ENCODE data around the gene MCOLN1.
"Not testable (repeated sequence)": the region's sequence is repeated elsewhere in the genome, so short reads cannot be mapped to it uniquely, and the experiment has no call there.

Gene MCOLN1

DNA sequence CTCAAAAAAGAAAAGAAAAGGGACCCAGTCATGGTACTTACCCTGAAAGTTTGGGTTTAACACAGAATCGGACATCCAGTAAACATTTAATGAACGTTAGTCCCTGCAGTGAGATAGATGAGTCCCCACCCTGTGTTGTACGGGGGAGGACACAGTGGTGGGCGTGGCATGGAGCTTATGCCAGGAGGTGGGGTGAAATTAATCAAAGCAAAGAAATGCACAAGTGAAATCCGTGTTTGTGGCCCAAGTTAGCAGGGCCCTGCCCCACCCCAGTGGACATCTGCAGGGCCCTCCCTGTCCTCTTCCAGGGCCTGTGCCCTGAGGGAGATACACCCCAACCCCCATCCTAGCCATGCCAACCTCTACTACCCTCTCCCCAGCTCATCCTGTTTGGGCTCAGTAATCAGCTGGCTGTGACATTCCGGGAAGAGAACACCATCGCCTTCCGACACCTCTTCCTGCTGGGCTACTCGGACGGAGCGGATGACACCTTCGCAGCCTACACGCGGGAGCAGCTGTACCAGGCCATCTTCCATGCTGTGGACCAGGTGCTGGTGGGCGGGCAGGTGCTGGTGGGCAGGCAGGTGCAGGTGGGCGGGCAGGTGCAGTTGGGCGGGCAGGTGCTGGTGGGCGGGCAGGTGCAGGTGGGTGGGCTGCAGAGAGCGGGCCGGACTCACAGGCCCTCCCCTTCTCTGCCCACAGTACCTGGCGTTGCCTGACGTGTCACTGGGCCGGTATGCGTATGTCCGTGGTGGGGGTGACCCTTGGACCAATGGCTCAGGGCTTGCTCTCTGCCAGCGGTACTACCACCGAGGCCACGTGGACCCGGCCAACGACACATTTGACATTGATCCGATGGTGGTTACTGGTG lies 3.9 kb downstream of the MCOLN1 start:
- DNase-seq (ENCODE audit: low spot score), result no peak

DNA sequence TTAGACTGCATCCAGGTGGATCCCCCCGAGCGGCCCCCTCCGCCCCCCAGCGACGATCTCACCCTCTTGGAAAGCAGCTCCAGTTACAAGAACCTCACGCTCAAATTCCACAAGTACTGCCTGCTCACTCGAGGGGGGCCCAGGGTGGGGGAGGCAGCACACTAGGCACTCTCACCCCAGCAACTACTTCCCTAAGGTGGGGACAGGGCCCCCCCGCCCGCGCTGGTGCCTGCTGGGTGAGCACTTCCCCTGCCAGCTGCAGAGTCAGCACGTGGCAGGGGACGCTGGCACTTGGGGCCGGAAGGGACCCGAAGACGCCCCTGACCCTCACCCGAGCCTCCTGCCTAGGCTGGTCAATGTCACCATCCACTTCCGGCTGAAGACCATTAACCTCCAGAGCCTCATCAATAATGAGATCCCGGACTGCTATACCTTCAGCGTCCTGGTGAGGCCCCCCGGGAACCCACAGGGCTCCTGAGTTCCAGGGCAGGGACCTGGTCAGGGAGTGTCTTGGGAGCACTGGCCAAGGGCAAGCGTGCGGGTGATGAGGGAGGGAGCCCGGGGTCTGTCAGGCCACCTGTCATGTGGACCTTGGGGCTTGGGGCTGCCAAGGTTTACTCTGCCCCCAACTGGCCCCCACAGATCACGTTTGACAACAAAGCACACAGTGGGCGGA lies 5.2 kb downstream of the MCOLN1 start:
- DNase-seq (ENCODE audit: low spot score), result peak; percentile 57

DNA sequence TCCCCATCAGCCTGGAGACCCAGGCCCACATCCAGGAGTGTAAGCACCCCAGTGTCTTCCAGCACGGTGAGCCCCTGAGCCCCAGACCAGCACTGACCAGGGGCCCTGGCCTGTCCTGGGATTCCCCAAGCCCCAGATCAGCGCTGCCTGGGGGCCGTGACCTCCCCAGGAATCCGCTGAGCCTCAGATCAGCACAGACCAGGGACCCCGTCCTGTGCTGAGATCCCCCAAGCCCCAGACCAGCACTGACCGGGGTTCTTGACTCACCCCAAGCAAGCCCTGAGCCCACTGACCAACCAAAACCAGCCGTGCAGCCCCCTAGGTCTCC lies 5.7 kb downstream of the MCOLN1 start:
- DNase-seq (ENCODE audit: low spot score), result no peak

GRCh38 chr19:7528522-7529245 lies 6.3 kb downstream of the MCOLN1 start:
- no peak for DNase-seq (ENCODE audit: low spot score)

DNA sequence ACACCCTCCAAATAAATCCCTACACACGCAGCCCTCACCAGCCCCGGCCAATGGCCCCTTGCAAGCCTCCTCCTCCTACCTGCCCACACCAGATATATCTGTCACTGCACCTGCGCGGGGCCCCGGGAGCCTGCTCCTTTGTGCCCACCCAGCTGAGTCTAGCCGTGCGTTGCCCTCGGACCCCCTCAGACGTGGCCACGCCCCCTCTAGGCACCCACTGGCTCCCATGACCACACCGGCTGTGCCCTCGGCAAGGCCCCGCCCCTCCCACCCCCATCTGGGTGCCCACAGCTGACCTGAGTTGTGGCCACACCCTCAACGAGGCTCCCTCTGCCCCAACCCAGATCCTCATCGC lies 6.8 kb downstream of the MCOLN1 start:
- DNase-seq (ENCODE audit: low spot score), result no peak

GRCh38 chr19:7529610-7530490 lies 7.4 kb downstream of the MCOLN1 start:
- no peak for DNase-seq (ENCODE audit: low spot score)

- DNase-seq (ENCODE audit: low spot score), result peak; percentile 52
Measured at GRCh38 chr19:7533281-7533885, 11.0 kb downstream of the MCOLN1 start.

GRCh38 chr19:7533925-7534480 lies 11.6 kb downstream of the MCOLN1 start:
- peak; percentile 95 for DNase-seq (ENCODE audit: low spot score)

DNA sequence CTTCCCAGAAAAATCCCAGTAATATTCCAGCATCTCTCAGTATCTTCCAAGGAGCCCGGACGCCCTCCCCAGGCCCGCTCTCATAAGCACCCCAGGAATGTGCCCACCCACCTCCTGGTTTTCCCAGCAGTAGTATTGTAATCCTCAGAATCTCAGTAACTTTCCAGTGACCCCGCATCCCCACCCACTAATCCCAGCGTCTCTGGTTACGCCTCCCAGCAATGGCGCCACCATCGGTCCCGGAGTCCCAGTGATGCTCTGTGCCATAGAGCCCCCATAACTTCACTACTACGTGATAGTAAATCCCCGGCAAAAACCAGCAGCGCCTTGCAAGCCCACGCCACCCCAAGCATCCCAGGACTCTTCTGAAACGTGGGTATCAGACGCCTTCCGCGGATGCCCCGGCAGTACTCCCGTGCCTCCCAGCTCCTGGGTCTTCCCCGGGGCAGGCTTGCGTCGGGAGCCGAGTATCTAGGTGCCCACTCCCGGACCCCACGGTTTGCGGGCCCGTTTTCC lies 12.2 kb downstream of the MCOLN1 start:
- peak; percentile 91 for DNase-seq (ENCODE audit: low spot score)

GRCh38 chr19:7535047-7535997 lies 12.9 kb downstream of the MCOLN1 start, which contains the start of gene PNPLA6:
PNPLA6 (plus strand) TSS chr19:7535717; CDS start chr19:7535789, 72 bp downstream.
- DNase-seq (ENCODE audit: low spot score), result peak; percentile 97

- DNase-seq (ENCODE audit: low spot score), result no peak
Measured at GRCh38 chr19:7535998-7536695, 13.7 kb downstream of the MCOLN1 start.

DNA sequence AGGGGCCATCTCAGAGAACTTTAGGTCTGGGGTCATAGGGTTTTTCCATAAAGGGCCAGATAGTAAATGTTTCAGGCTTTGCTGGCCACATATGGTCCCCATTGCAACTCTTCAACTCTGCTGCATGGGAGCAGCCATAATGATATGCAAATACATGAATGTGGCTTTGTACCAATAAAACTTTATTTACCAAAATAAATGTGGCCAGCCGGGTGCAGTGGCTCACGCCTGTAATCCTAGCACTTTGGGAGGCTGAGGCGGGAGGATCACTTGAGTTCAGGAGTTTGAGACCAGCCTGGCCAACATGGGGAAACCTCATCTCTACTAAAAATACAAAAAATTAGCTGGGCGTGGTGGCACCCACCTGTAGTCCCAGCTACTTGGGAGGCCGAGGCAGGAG lies 16.6 kb downstream of the MCOLN1 start:
- not testable (repeated sequence) for DNase-seq (ENCODE audit: low spot score)

GRCh38 chr19:7539827-7540425 lies 17.5 kb downstream of the MCOLN1 start:
- DNase-seq (ENCODE audit: low spot score), result no peak

GRCh38 chr19:7540761-7541474 lies 18.5 kb downstream of the MCOLN1 start:
- no peak for DNase-seq (ENCODE audit: low spot score)

- DNase-seq (ENCODE audit: low spot score), result no peak
Measured at GRCh38 chr19:7541475-7541824, 19.0 kb downstream of the MCOLN1 start.

GRCh38 chr19:7541828-7542443 lies 19.5 kb downstream of the MCOLN1 start:
- DNase-seq (ENCODE audit: low spot score), result no peak

DNA sequence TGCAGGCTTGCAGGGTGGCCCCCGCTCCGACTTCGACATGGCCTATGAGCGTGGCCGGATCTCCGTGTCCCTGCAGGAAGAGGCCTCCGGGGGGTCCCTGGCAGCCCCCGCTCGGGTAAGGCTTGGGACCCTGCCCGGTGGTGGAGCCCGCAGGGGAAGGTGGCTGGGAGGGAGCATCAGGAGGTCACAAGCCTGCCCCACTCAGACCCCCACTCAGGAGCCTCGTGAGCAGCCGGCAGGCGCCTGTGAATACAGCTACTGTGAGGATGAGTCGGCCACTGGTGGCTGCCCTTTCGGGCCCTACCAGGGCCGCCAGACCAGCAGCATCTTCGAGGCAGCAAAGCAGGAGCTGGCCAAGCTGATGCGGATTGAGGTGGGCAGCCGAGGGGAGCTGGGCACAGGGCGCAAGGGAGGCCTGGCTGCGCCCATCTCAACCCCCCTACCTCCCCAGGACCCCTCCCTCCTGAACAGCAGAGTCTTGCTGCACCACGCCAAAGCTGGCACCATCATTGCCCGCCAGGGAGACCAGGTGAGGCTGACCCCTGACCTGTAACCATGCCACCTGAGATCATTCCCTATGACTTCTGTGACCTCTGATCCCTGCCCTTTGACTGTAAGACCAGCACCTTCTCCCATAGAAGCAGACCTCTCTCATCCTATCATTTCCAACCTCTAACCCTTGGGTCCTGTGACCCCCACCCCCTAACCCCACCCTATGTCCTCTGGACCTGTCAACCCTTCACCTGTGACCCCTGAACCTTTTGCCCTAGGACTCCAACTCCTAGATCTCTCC lies 20.3 kb downstream of the MCOLN1 start:
- no peak for DNase-seq (ENCODE audit: low spot score)

All from Ammon's horn (tissue), 1 donor.